Stimulated activated CD8-positive, alpha-beta memory T cell treated with anti-CD3 and anti-CD28 coated beads, Interleukin-2, amount 100 ng/mL, for 1 hour (primary cell): Measurements from ENCODE around the gene CHN2.
"Not testable (repeated sequence)": the region's sequence is repeated elsewhere in the genome, so short reads cannot be mapped to it uniquely, and the experiment has no call there.

Experiments
- DNase-seq, 2 donors: peaks; one replicate each; pipeline ENCODE4 v3.0.0-alpha.2; 2020; ENCODE audit warnings: low read depth in 2 of 2

Gene CHN2

DNA sequence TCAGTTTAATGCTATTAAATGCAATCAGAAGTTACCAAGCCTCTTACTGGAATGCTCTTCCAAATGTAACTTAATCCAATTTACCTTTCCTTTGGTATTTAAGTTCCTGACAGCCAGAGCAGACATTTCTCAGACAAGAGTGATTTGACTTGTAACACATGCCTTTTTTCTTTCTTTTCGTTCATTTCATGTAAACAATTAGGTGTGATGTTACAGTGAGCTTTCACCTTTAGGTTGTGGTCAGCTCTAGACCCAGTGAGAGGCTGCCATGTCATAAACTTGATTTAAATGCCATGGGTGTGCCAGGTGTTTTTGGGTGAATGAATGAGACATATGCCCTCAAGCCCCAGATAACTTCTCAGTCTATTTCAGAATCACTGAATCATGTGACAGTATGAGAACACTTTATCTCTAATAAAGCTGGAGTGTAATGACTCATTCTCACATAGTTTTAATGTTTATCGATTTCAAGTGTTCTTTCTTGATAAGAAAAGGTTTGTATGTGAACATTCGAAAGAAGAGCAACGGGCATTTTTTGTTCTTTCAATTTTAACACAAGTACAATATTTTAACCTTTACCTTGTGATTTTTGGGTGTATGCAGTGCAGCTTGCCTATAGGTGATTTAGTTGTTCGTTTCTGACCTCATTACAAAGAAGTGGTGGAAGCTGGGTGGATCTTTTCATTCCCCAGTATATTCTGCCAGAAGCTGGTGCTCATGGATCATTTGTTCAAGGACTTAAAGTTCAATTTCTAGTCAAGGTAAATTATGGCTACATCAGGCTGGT, 61.5 kb downstream of the CHN2 start:
- DNase-seq: no peak

DNA sequence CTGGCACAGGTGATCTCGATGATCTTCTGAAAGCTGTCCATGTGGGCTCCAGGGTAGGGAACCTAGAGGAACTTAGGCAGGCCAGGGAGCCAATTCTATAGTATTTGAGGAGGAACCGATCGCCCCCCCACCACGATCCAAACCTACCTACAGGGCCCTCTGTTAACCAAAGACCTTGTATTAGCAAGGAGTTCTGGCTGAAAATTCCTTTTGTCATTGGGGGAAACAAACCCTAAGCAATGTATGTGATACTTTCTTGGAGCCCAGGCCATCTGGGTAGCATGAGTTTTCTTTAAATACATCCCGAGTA, 62.1 kb downstream of the CHN2 start:
- no peak for DNase-seq

DNA sequence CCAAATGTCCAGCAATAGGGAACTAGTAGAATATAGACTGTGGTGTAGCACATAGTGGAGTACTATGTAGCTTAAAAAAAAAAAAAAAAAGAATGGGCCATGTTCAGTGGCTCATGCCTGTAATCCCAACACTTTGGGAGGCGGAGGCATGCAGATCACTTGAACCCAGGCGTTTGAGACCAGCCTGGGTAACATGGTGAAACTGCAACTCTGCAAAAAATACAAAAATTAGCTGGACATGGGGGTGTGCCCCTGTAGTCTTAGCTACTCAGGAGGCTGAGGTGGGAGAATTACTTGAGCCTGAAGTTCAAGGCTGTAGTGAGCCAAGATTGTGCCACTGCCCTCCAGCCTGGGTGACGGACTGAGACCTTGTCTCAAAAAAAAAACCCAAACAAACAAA, 64.4 kb downstream of the CHN2 start:
- DNase-seq: no peak

DNA sequence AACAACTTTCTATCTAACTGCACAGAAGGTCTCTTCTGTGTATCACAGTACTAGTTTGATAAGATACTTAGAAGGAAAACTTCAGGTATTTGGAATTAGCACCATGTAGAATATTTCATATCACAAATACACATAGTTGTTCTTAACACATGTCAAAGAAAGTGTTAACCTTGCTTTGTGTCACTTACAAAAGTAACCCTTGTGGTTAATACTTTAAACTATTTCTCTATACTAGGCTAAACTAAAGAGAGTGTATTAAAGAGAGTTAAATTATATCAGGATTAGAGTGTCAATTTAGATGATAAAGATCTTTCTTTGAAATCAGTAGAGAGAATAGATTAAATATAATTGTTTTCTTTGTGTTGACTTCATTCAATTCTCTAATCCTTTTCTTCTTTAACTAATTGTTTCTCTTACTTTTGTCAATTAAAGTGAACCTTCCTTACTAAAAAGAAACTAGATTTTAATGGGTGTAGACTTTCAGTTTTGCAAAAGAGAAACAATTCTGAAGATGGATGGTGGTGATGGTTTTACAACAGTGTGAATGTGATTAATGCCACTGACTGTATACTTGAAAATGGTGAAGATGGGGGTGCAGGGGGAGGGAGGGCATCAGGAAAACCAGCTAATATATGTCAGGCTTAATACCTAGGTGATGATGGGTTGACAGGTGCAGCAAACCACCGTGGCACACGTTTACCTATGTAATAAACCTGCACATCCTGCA, 67.8 kb downstream of the CHN2 start:
- no peak for DNase-seq

DNA sequence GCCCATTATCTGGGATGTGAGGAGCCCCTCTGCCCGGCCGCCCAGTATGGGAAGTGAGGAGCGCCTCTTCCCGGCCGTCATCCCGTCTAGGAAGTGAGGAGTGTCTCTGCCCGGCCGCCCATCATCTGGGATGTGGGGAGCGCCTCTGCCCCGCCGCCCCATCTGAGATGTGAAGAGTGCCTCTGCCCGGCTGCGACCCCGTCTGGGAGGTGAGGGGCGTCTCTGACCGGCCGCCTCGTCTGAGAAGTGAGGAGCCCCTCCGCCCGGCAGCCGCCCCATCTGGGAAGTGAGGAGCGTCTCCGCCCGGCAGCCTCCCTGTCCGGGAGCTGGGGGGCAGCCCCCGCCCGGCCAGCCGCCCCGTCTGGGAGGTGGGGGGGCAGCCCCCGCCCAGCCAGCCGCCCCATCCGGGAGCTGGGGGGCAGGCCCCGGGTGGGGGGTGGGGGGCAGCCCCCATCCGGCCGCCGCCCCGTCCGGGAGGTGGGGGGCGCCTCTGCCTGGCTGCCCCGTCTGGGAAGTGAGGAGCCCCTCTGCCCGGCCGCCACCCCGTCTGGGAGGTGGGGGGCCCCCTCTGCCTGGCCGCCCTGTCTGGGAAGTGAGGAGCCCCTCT, 69.1 kb downstream of the CHN2 start:
- not testable (repeated sequence) for DNase-seq

DNA sequence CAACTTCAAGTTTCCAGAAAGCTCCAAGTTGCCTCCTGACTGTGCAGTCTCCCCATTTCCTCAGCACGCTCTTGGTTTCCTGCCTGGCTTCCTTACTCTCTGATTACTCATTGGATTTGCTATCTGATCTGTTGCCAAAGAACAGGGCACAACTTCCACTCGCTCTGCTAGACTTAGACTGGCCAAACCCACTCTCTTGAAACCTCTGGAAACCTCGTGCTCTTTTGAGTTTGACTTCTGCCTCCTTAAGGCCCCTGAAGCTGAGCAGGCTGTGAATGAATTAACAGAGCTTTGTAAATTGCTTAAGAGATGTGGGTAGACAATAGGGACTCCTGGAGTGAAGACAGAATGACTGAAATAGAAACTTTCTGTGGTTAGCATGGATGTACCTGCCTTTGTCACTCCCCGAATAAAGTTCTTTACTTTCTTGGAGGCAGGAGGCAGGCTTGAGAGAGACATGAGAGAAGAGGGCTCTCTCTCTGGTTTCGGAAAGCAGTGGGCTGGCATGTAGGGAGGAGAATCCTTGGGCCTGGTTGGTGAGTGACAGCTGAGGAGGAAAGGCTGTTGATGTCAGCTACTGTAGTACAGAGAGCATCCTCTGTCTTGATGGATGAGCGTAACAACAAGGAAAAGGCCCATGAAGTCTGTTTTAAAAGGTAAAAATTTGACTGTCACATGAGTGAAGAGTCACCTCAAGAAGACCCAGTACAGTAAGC, 70.8 kb downstream of the CHN2 start:
- DNase-seq: no peak

DNA sequence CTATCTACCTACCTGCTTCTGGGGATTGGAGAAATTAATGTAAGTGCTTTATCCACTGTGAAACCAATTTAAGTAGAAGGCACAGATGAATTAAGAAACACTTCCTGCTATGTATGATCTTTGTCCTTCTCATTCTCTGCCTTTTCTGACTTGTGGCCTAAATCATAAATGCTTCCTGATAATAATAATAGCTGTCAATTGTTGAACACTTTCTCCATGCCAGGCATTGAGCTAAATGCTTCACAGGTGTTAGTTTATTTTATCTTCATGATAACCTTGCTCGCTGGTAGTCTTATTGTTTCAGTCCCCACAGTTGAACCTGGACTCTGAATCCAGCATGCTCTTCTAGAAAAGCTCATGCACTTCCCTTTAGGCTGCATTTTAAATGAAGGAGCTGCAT, 75.4 kb downstream of the CHN2 start:
- no peak for DNase-seq

DNA sequence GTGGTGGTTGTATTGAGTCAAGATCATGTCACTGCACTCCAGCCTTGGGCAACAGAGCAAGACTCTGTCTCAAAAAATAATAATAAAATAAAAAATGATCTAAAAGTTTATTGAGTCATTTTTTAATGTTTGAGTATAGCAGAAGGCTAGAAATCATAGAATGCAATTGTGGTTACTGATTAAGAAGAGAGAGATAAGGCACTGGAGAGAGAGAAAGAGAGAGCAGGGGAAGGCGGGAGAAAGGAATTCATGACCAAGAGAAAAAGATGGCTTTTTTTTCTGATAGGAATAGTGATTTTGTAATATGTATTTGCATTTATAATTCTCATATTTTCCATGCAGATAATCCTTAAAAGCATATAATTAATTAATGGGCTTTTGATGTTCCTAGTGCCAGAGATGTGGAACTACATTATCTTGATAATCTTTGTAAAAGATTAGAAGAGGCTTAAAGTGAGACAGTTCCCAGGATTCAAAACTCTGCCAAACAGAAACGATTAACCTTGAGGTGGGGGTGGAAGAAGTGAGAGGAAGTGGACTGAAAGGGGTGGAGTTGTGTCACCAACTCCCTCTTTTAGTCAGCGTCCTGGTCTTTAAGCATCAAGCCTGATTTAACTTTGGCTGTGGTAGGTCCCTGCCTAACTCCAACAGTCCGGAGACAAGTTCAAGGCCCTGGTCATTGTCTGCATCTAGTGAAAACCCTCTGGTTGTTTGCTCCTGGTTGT, 76.2 kb downstream of the CHN2 start:
- DNase-seq: no peak

DNA sequence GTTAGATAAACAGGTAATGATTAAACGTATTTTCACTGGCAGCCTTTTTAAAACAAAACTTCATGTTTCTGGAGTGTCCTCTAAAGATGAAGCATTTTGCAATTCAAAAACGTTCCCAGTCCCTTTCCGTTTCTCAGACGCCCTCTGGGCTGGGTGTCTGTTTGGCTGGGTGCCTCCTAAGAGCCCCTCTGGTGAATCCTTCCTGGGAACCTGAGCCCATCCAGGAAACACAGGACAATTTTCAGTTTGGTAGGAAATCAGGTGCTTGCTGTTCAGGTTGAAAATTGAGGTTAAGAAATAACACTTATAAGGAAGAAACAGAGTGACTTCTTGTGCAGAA, 76.7 kb downstream of the CHN2 start:
- no peak for DNase-seq

DNA sequence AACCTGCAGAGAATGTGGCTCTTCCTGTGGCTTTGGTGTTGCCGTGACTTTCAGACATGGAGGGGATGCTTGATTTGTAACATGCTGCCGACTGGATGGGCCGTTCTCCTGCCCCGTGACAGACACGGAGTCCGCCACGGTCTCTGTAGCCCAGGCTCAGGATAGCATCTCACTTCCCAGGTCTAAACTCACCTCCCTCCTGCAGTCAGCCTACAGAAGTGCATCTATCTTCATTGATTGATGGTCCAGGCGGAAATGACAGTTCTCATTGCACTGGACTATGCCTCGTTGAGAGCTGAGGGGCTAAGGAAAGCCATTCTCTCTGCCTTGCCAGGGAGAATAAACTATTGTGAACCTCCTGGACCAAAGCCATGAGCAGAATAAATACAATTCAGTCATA, 77.5 kb downstream of the CHN2 start:
- DNase-seq: no peak

DNA sequence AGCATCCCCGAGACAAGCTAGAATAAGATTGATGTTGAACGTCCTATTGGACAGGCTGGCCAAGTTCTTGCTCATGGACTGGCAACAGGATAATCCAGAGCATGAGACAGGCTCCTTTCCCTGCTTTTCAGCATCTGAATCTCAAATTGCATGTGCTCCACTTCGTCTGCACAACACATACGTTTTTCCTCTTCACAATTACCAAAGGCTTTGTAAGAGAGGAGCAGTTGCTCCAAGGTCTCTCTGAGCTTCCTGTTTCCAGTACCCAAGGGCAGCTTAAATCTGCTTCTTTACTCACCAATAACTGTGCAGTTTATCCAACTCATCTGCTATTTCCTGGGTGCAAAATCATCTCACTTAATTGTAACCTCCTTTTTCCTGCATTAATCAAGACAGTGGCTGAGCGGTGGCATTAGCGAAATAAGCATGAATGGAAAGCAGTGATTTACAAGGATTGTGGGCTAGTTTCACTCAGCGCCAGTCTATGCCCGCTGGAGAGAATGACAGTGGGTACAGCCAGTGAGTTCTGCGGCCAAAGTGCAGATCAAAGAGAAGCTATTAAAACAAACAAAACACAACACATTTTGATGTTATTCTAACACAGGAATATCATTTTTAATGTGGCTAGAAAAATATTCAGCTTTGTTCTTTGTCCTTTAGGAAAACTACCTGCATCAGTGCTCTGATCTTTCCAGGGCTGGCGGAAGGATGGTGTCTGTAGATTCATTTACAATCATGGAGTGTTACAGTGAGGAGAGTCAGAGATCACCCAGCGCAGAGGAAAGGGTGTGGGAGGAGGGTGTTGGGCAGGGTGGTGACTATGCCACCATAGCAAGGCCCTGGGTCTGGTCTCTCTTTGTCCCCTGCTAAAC, 79.8 kb downstream of the CHN2 start:
- DNase-seq: no peak

DNA sequence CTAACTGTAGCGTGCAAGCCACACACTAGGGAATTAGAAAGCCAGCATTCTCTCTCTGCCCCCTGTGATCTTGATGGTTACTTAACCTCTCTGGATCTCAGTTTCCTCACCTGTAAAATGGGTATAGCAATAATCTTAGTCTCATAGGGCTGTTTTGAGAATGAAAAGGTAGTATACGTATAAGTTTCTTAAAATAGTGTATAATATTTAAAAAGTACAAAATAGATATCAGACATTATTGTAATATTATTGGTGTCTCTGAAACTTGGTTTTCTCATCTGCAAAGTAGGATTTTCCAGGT, 80.4 kb downstream of the CHN2 start:
- DNase-seq: no peak

DNA sequence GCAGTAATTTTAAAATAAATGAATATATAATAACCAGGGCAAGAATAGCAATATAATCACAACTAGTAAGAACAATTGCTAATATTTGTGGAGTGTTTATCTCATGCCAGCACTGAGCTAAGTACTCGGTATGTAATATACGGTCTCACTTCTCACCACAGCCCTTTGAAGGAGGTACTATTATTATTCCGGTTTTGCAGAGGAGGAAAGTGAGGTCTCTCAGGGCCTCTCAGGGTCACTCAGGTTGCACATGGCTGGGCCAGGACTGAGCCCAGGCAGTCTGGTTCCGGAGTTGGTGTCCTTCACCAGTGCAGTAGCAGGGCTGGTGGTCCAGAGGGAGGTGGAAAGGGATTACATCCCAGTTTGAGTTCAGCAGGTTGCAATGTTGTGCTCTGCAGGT, 80.9 kb downstream of the CHN2 start:
- DNase-seq: no peak

DNA sequence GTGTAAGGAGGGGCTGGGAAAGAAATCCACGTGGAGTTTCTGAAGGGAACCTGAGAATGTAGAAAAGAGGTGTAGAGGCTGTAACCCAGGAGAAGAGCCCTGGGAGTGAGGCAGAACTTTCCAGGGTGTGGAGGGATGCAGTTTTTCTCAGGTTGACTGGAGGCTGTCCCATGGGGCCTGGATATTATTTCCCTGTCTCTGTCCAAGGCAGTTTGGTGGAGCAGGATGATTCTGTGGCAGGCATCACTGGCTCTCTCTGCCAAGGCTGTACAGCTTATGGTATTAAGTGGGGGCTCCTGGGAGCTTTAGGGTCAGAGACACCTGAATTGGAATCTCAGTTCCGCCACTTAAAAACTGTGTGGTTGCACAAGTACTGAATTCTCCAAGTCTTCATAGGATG, 81.6 kb downstream of the CHN2 start:
- no peak for DNase-seq

DNA sequence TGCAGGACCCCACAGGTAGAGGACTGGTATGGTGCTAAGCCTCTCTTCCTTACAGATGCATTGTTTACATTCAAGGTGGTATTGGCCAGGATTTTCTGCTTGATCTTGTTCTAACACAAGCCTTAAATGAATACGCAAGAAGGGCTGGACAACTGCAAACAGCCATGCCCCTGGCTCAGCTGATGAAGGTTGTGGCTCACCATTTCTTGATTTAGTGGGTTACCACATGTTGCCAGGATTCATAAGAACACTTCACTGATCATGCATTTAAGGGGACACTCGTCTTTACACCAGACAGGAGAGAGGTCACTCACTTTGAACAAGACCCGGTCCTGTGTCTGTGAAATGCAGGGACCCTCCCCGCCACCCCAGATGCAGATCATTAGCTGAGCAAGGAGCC, 82.2 kb downstream of the CHN2 start:
- DNase-seq: no peak

DNA sequence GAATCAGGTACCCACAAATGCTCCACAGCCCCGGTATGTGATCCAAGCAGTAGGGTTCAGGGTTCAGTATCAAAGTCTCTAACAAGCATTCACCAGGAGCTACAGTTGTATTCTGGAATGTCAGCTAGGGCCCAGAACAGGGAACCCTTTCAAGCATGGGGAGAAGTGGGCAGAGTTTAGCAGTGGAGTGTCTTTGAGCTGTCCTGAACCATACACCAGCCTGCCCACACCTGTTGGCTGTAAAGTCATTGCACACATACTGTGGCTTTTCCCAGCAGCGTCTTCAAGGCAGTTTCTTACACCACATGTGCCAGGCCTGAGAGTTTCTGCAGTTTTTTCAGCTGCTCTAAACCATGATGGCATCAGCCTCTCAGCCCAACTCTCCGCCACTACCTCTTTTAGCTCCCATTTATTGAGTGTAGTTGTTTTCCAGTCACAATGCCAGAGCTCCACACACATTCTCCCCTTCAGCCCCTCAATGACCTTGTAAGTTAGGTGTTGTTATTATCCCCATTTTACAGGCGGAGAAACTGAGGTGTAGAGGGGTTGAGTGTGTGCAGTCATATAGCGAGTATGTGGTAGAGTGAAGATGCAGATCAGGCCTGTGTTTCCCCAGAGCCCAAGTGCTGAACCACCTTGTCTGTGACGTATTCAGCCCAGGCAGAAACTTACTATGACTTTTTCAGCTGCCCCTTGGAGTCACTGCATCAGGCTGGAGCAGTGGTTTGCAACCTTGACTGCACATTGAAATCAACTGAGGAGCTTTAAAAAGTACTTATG, 83.1 kb downstream of the CHN2 start:
- no peak for DNase-seq

DNA sequence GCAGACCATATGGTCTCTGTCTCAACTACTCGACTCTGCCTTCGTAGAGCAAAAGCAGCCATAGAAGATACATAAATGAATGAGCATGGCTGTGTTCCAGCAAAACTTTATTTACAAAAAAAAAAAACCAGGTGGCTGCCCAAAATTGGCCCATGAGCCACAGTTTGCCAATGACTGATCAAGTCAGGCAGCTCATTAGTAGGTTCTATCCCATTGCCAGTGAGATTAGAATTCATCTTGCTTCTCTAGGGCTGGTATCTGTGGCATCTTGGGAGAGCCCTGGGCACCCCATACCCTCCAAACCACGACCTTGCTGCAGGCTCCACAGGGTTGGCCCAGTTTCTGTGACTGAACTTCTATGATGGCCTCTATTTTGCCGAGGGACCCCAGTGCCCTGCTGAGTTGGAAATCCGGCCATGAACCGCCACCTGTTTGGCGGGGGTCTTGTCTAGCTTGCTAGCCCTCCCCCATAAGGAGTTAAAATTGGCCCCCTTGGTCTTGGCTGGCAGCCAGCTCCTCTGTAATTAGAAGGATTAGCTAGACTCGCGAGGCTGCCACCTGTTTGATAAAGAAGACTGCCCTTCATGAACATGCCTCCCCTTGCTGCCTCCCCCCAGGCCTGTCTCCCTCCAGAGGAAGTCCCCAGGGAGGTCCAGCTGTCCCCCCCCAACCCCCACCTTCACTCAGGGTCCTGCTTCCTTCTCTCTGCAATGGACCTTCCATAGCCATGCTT, 83.9 kb downstream of the CHN2 start:
- DNase-seq: no peak

DNA sequence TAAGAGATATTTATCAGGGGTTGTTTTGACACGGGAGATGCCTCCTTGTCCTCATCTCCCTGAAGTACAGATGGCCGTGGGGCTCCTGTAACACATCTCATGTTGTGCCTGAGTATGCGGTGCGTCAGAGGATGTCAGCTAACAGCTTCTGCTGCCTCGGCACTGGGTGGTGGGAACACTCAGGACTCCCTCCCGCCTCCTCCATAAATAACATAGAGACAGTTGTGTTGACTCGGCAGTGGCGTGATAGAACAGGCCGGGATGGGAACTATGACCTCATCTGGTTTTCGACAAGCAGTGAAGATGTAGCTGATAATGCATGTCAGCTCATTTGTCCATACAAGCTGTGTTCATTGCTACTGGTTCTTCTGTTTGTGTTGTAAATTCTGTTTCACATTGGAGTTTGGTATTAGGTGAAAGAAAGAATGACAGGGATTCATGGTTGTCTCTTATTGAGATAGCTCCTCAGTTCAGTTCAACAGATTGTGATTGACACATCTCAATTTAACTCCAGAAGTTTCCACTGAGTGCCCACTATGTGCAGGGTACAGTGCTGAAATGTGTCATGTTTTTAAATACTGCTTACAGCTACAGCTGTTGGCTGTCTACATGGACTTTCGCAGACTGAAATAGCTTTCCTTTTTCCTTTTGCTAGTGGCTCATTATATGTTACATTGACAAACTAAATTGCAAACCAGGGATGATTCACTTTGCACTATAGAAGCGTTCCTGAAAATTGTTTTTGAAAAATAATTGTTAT, 87.4 kb downstream of the CHN2 start:
- DNase-seq: no peak

DNA sequence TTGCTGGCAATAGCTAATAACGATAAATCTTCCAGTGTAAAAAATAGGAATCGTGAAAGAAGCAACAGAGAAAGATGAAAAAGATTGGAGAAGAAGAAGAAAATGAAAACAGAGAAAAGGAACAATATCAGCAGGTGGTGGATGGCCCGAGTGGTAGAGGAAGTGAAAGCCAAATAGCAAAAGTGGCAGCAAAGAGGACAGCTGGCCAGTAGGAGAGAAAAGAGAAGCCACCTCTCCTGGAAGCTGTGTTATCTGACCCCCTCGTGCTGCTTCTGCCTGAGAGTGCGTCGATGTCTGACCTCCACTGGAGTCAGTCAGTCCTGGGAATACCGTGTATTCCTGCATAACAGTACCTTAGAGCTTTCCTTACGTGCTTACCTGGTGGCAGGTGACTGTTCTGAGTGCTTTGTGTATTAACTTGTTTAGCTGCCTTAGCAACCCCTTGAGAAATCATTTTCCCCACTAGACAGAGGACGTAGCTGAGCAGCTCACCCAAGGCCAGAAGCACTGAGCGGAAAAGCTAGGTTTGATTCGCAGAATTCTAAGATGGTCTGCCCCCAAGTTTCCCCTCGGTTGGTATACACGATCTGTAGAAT, 88.3 kb downstream of the CHN2 start:
- no peak for DNase-seq
